Left colon (tissue), 2 donors: Measurements from ENCODE around the gene CHN1. TPM values are rescaled to one million over a fixed set of nuclear protein-coding genes. Genes with fewer than 3 reads are reported as not detected.
A peak's percentile ranks its signal among the peaks of the same experiment; 100 is the strongest.

ENCODE experiments used
- ATAC-seq: fragments of 200-7000 bp; cut with Tn5 transposase; one replicate; pipeline ENCODE4 v1.9.1; 2020; ENCODE audit warnings: mild to moderate bottlenecking, moderate library complexity
- DNase-seq, 2 donors: peaks; one replicate each; pipeline ENCODE4 v3.0.0-alpha.2; 2020
- intact Hi-C, 2 donors: fragments of 100-400 bp; cut with DNase I in 1 of 2; cut with micrococcal nuclease in 1 of 2; formaldehyde crosslinking; loops; one replicate each; pipeline versions ENCODE4 v1.11.2 to v1.14.0; 2022; cut with DNase I, micrococcal nuclease
- long read RNA-seq: library from polyadenylated mRNA; unstranded; transcript quantifications from one replicate; pipeline ENCODE4 v2.0.0, GENCODE V29; 2021
- total RNA-seq, 2 donors: library from RNA; stranded (reverse); fragmentation: NEBNext Ultra II Directional; extraction: Animal tissue kit (Norgen Biotek cat#: 25700); gene quantifications; one replicate each; pipeline ENCODE4 v1.2.1, GENCODE V29; 2021
- donor health status: DM: no; HTN: no; CAD: no.
- donor health status: DM: yes; HTN: yes; CAD: no.

The CHN1 gene
- total RNA-seq = 1 to 10 TPM; 1.6 to 2.3 TPM
- long read RNA-seq, partial matches to known transcripts = 1 of 7 reads
- long read RNA-seq, other reads (novel, unspliced or antisense) = 5 of 7 reads

GRCh38 chr2:175004980-175005732 lies at the start of gene CHN1:
Gene CHN1, minus strand, starts transcription at chr2:175005381. Its CDS starts 469 bp downstream, at chr2:175004912.
- ATAC-seq = peak; percentile 86
- peak; percentile 60 to 63 for DNase-seq
- intact Hi-C loops = no loop called here

DNA sequence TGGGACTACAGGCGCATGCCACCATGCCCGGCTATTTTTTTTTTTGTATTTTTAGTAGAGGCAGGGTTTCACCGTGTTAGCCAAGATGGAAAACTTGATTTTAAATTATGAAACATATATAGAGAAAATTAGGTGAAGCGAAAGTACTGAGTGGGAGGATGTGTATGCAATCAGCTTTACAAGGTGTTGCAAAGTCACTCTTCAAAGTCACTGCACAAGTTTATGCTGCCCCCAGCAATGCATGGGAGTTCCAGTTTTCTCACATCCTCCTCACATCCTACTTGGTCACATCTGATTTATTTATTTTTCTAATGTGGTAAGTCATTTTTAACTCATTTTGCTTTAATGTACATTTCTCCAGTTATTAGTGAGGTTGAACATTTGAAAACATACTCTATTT lies 49.2 kb upstream of the CHN1 start:
- no peak for DNase-seq
- ATAC-seq = no peak
- intact Hi-C loops = no loop called here

GRCh38 chr2:175049661-175050060 lies 44.5 kb upstream of the CHN1 start:
- intact Hi-C loops = no loop called here
- no peak for DNase-seq
- ATAC-seq = no peak

DNA sequence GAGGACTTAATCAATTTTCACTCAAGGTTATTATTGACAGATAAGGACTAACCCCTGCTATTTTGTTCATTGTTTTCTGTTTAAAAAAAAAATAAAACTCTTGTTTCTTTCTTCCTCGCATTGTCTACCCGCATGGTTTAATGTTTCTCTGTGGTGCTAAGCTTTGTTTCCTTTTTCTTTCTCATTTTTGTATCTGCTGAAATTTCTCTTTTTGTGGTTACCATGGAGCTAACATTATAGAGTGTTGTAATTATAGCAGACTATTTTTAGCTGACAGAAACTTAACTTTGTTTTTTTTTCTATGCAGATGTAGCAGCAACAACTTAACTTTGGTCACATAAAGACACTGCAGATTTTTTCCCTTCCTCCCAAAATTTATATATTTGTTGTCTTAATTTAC lies 43.1 kb upstream of the CHN1 start:
- intact Hi-C loops = no loop called here

DNA sequence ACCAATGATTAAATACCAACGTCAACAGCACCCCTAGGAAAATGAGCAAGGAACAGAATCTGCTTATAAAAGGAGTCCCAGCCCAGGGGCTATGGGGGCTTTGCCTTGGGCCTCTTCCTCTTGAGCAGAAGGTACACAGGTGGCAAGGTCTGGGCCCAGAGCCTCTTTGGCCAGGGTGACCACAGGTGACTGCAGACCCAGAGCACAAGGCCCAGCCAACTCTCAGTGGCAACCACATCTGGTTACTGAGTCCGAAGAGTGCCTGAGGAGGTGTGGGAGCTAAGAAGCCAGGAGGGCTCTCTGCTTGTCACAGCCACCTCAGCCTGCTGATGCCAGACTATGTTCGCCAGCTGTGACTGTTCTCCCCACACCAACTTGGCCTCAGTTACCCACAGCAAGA lies 34.3 kb upstream of the CHN1 start:
- intact Hi-C loops = no loop called here
- ATAC-seq = no peak

More for the DNA sequence above, 43.1 kb upstream of the CHN1 start:
- ATAC-seq (no peak), DNase-seq (no peak)

DNA sequence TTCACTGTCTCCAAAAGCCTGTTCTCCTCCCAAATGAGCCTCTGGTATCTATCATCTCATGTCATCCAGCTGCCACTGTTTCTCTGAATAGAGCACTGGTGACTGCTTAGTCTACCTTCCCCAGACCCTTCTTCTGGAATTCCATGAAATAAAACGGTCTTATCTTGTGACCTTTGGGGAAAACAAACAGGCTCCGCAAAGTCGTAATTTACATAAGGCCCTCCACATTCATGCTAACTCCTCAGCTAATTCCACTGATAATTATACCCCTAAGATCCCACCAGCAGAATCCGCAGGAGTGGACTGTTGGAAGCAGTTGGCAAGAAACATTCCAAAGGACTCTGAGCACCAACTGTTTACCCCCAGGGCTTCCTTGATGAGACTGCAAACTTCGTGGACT lies 33.9 kb upstream of the CHN1 start:
- intact Hi-C loops = no loop called here
- ATAC-seq (no peak), DNase-seq (no peak)

More for the DNA sequence above, 34.3 kb upstream of the CHN1 start:
- no peak for DNase-seq

DNA sequence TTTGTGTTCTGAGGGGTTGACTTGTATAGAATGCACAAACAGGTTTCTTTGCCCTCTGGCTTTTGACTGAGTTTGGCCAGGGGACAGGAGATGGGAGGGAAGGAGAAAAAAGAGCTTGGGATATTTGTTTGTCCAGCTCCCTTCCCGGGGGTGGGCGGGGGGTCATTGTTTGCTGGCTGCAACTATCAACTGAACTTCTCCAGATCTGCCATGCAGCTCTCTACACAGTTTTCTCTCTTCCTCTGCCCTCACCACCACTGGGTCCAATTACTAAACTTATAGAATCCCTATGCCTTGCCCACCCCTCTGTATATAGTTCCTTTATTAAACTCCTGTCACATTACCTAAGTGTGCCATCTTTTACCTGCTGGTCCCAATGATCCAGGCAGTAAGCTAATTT lies 32.8 kb upstream of the CHN1 start:
- no peak for ATAC-seq
- no peak for DNase-seq
- intact Hi-C loops = no loop called here

GRCh38 chr2:175036582-175037018 lies 31.4 kb upstream of the CHN1 start:
- intact Hi-C loops = no loop called here
- DNase-seq (no peak), ATAC-seq (peak; percentile 62)

- ATAC-seq = no peak
- DNase-seq = no peak
- intact Hi-C loops = no loop called here
These were observed 30.6 kb upstream of the CHN1 start for GRCh38 chr2:175035806-175036205.

DNA sequence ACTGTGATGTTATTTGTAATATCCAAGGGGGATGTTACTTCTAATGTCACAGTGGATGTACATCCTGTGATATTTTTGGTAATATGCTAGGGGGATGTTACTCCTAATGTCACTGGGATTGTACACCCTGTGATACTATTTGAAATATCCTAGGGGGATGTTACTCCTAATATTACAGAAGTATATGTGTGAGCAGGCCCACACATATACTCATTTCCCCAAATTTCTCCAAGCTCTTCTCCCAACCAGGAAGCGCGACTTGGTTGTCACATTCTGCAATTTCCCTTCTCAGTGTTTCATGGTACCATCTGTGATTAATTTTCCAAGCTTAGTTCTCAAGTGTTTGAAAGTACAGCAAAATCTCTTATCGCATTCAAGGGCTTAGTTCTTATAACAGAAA lies 29.5 kb upstream of the CHN1 start:
- DNase-seq (no peak), ATAC-seq (no peak)
- intact Hi-C loops = no loop called here

GRCh38 chr2:175030380-175031271 lies 25.4 kb upstream of the CHN1 start:
- DNase-seq = peak in 1 of 2 donors; percentile 20
- intact Hi-C loops = no loop called here
- ATAC-seq = no peak

- ATAC-seq (no peak), DNase-seq (no peak)
- intact Hi-C loops = no loop called here
These were observed 22.6 kb upstream of the CHN1 start for GRCh38 chr2:175027755-175028154.

GRCh38 chr2:175026385-175026784 lies 21.2 kb upstream of the CHN1 start:
- DNase-seq (no peak), ATAC-seq (no peak)
- intact Hi-C loops = no loop called here

- DNase-seq = no peak
- intact Hi-C loops = no loop called here
- ATAC-seq = no peak
These were observed 20.8 kb upstream of the CHN1 start for GRCh38 chr2:175025946-175026345.

- ATAC-seq (no peak), DNase-seq (no peak)
- intact Hi-C loops = no loop called here
These were observed 20.1 kb upstream of the CHN1 start for GRCh38 chr2:175025233-175025632.

DNA sequence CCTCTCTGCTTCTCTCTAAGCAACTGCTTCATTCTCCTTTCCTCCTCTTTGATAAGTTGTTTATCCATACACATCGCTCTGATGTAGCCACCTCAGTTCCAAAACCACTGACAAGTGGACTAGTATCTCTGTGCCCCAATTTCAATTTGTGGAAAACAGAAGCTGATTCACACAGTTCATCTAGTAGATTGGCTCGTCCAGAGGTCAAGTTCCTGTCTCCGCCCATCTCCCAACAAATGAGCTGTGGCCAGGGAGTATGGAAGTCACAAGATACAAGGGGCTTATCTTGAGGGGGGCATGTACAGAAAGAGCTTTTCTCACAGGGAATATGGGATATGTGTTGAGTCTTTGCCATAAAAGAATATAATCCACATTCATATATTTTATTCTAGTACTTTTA lies 17.7 kb upstream of the CHN1 start:
- intact Hi-C loops = no loop called here
- no peak for DNase-seq
- no peak for ATAC-seq

GRCh38 chr2:175019566-175020327 lies 14.6 kb upstream of the CHN1 start:
- DNase-seq = no peak
- intact Hi-C loops = no loop called here
- no peak for ATAC-seq

DNA sequence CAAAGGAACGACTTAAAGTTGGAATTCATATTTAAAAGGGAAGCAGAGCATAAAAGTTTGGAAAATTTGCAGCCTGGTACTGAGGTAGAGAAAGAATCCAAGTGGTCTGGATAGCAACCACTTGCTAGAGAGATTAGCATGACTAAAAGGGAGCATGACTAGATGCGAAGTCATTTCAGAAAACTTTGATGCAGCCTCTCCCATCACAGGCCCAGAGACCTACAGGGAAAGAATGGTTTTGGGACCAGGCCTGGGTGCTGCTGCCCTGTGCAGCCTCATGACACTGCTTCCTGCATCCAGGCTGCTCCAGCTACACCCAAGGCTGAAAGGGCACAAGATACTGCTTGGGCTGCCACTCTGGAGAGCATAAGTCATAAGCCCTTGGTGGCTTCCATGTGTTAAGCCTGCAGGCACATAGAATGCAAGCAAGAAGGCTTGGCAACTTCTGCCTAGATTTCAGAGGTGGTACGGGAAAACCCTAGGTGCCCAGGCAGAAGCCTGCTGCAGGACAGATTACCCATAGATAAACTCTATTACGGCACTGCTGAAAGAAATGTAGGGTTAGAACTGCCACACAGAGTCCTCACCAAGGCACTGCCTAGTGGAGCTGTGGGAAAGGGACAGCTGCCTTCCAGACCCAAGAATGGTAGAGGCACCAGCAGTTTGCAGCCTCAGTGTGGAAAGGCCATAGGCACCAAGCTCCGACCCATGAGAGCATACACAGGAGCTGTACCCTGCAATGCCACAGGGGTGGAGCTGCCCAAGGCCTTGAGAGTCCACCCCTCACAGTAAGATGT lies 12.6 kb upstream of the CHN1 start:
- DNase-seq (no peak), ATAC-seq (no peak)
- intact Hi-C loops = no loop called here
